HUES6 (cell line): Measurements from ENCODE around the gene AGFG1.

Experiments
- H3K27ac ChIP-seq: 2 replicates; pipeline ENCODE4 v1.7.0; 2013; ENCODE audit warnings: low read depth, mild to moderate bottlenecking, low read length, inconsistent platforms
- H3K27me3 ChIP-seq: 2 replicates; pipeline ENCODE4 v1.6.1; 2013; ENCODE audit warnings: low read length; ENCODE audit not compliant: control insufficient read depth, insufficient read depth
- H3K36me3 ChIP-seq: 2 replicates; pipeline ENCODE4 v1.6.1; 2013; ENCODE audit warnings: low read length; ENCODE audit not compliant: control insufficient read depth, insufficient read depth
- H3K4me1 ChIP-seq: 2 replicates; pipeline ENCODE4 v1.6.1; 2013; ENCODE audit warnings: low read length; ENCODE audit not compliant: control insufficient read depth, insufficient read depth
- H3K4me3 ChIP-seq: 2 replicates; pipeline ENCODE4 v1.5.1; 2013; ENCODE audit warnings: low read depth, low read length
- H3K9ac ChIP-seq: one replicate; pipeline ENCODE4 v1.6.1; 2013; ENCODE audit warnings: mild to moderate bottlenecking, low read length
- H3K9me3 ChIP-seq: 2 replicates; pipeline ENCODE4 v1.6.1; 2013; ENCODE audit warnings: low read depth, low read length; ENCODE audit not compliant: control insufficient read depth, insufficient read depth

The AGFG1 gene

GRCh38 chr2:227450311-227450841 lies 21.6 kb upstream of the AGFG1 start:
- H3K4me1 ChIP-seq: no peaks in the 10 kb centered on the region; the same call in 1 of the 2 replicates
- no peaks in the 10 kb centered on the region for H3K9me3 ChIP-seq
- no peak overlapping the region for H3K4me3 ChIP-seq
- no peaks in the 10 kb centered on the region for H3K27me3 ChIP-seq
- H3K36me3 ChIP-seq: no peaks in the 10 kb centered on the region
- H3K9ac ChIP-seq: no peak overlapping the region
- H3K27ac ChIP-seq: no peak overlapping the region

DNA sequence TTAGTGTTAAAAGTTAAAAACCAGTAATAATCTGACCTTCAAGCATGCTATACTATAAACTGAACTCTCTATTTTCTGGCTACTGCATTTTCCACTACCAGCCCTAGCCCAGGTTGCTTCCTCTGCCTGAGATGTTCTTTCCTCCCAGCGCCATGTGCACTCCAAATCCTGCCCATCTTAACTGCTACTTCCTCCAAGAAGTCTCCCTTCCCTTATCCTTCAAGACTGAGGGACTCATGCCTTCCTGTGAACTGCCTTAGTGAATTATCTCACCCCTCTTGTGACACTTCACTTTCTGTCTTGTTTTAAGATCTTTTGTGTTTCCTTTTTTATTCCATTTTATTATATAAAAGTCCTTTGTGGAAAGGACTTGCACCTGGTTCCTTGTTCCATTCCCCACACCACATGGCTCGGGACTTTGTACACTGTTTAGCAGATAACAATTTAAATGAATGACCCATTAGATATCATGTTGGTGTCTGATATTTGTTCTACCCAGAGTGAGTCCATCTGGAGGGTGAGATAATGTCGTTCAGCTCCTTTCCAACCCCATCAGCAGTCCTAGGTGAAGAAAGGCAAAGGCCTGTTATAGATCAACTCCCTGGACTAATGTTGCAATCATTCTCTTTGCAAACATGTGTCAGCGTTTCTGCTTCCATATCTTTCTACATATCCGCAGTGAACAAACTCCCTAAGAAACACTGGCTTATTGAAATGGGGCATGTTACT lies 20.9 kb upstream of the AGFG1 start:
- Histone ChIP-seq H3K36me3 (no peaks in the 10 kb centered on the region), H3K9ac (no peak overlapping the region), H3K27ac (no peak overlapping the region)

GRCh38 chr2:227451655-227451992 lies 20.3 kb upstream of the AGFG1 start:
- Histone ChIP-seq H3K27me3 (no peaks in the 10 kb centered on the region), H3K9me3 (no peaks in the 10 kb centered on the region), H3K9ac (no peak overlapping the region), H3K36me3 (no peaks in the 10 kb centered on the region), H3K27ac (no peak overlapping the region), H3K4me1 (no peaks in the 10 kb centered on the region; the same call in 1 of the 2 replicates), H3K4me3 (no peak overlapping the region)

More for the DNA sequence above, 20.9 kb upstream of the AGFG1 start:
- Histone ChIP-seq H3K4me3 (no peak overlapping the region), H3K9me3 (no peaks in the 10 kb centered on the region), H3K4me1 (no peaks in the 10 kb centered on the region; the same call in 1 of the 2 replicates), H3K27me3 (no peaks in the 10 kb centered on the region)

DNA sequence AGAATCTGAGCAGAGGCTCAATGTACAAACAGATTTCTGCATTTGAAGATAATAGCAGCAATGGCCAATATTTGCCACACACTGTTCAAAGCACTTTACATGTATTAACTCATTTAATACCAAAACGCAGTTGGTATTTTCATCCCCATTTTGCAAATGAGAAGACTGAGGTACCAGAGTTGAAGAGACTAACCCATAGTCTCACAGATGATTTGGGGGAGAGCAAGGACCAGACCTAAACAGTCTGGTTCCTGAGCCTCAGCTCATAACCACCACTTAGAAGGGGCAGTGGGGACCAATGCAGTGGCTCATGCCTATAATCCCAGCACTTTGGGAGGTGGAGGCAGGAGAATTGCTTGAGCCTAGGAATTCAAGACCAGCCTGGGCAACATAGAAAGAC lies 18.1 kb upstream of the AGFG1 start:
- Histone ChIP-seq H3K27me3 (no peaks in the 10 kb centered on the region), H3K9me3 (no peaks in the 10 kb centered on the region), H3K4me3 (no peak overlapping the region), H3K36me3 (no peaks in the 10 kb centered on the region), H3K27ac (no peak overlapping the region), H3K4me1 (no peaks in the 10 kb centered on the region; the same call in 1 of the 2 replicates), H3K9ac (no peak overlapping the region)

GRCh38 chr2:227454323-227454860 lies 17.6 kb upstream of the AGFG1 start:
- no peak overlapping the region for H3K9ac ChIP-seq
- no peak overlapping the region for H3K27ac ChIP-seq
- no peaks in the 10 kb centered on the region for H3K36me3 ChIP-seq
- no peaks in the 10 kb centered on the region for H3K27me3 ChIP-seq
- H3K4me3 ChIP-seq: no peak overlapping the region
- no peaks in the 10 kb centered on the region for H3K9me3 ChIP-seq
- no peaks in the 10 kb centered on the region; the same call in 1 of the 2 replicates for H3K4me1 ChIP-seq

GRCh38 chr2:227455200-227455599 lies 16.8 kb upstream of the AGFG1 start:
- no peak overlapping the region for H3K4me3 ChIP-seq
- no peak overlapping the region for H3K27ac ChIP-seq
- H3K4me1 ChIP-seq: no peaks in the 10 kb centered on the region; the same call in 1 of the 2 replicates
- H3K9me3 ChIP-seq: no peaks in the 10 kb centered on the region
- H3K27me3 ChIP-seq: no peaks in the 10 kb centered on the region
- H3K36me3 ChIP-seq: no peaks in the 10 kb centered on the region
- H3K9ac ChIP-seq: no peak overlapping the region

GRCh38 chr2:227456102-227456501 lies 15.9 kb upstream of the AGFG1 start:
- H3K9me3 ChIP-seq: no peaks in the 10 kb centered on the region
- H3K36me3 ChIP-seq: no peaks in the 10 kb centered on the region
- no peak overlapping the region for H3K27ac ChIP-seq
- H3K4me3 ChIP-seq: no peak overlapping the region
- no peaks in the 10 kb centered on the region for H3K27me3 ChIP-seq
- no peak overlapping the region for H3K9ac ChIP-seq
- H3K4me1 ChIP-seq: no peaks in the 10 kb centered on the region; the same call in 1 of the 2 replicates

DNA sequence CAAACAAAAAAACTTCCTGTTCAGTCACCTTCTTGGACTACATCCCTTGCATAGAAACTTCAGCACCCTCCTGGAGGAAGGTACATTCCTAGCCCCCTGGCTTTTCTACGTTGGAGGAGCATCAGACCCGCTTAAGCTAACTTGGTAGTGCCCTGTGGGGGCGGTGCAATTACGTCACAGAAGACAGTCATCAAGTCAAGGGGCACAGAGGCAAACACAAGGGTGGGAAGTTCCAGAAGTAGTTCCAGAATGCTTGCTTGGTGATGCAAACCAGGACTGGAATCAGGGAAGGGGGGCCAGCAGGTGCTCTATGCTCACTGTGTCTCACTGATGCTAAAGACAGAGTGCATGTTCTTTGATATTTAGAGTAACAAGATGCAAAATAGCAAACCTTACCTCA lies 15.2 kb upstream of the AGFG1 start:
- Histone ChIP-seq H3K9ac (no peak overlapping the region), H3K27ac (no peak overlapping the region), H3K4me1 (no peaks in the 10 kb centered on the region; the same call in 1 of the 2 replicates), H3K36me3 (no peaks in the 10 kb centered on the region), H3K27me3 (no peaks in the 10 kb centered on the region), H3K9me3 (no peaks in the 10 kb centered on the region), H3K4me3 (no peak overlapping the region)

- H3K27ac ChIP-seq: no peak overlapping the region
Observed at GRCh38 chr2:227460070-227460485, 11.9 kb upstream of the AGFG1 start.

DNA sequence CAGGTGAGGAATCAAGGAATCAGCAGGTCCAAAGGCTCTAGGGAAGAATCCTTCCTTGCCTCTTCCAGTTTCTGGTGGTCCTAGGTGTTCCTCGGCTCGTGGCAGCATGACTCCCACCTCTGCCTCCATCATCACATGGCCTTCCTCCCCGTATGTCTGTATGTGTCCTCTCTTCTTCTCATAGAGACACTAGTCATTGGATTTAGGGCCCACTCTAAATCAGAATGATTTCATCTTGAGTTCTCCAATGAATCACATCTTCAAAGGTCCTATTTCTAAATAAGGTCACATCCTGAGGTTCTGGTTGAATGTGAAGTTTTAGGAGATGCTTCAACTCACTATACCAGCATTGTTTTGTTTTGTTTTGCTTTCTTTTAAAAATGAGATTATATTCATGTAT lies 11.1 kb upstream of the AGFG1 start:
- Histone ChIP-seq H3K9me3 (no peaks in the 10 kb centered on the region), H3K36me3 (no peaks in the 10 kb centered on the region), H3K27me3 (no peaks in the 10 kb centered on the region), H3K4me3 (no peak overlapping the region), H3K9ac (no peak overlapping the region), H3K27ac (no peak overlapping the region), H3K4me1 (peaks cover 11% of the 10 kb centered on the region; the same call in 1 of the 2 replicates)

More at GRCh38 chr2:227460070-227460485, 11.9 kb upstream of the AGFG1 start:
- Histone ChIP-seq H3K9ac (no peak overlapping the region), H3K4me1 (peaks cover 8% of the 10 kb centered on the region; the same call in 1 of the 2 replicates), H3K9me3 (no peaks in the 10 kb centered on the region), H3K27me3 (no peaks in the 10 kb centered on the region), H3K4me3 (no peak overlapping the region), H3K36me3 (no peaks in the 10 kb centered on the region)

DNA sequence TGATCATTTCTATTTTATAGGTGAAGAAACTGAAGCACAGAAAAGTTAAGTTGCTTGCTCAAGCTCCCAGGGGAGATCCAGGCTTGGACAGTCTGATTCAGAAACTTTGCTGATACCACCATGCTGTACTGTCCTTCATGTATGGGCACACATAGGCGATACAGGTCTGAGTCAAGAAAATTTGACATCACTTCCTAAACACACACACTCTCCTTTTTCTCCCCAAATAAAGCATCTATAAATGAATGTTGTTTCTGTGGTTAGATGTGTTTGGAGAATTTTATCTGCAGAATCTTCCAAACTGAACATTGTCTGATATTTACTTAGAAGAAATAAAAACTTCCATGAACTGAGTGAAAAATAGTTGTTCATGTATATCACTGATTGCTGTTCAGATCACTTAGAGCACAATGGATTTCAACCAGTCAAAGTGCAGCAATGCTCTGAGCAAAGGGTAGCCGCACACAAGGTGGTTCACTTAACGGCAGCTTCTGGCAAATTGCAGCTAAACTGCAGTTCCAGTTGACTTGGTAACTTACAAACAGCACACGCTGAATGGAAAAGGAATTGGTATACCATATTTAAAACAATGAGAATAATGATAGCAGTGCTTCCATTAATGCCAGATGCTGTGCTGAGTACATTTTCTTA lies 10.0 kb upstream of the AGFG1 start:
- Histone ChIP-seq H3K4me3 (no peak overlapping the region), H3K27me3 (no peaks in the 10 kb centered on the region), H3K36me3 (no peaks in the 10 kb centered on the region), H3K9me3 (no peaks in the 10 kb centered on the region), H3K4me1 (peaks cover 15% of the 10 kb centered on the region; the same call in 1 of the 2 replicates), H3K27ac (no peak overlapping the region), H3K9ac (no peak overlapping the region)
